ENCODE measurements around the gene STK40. TPM values are rescaled to one million over a fixed set of nuclear protein-coding genes. Genes with fewer than 3 reads are reported as not detected.
A peak's percentile ranks its signal among the peaks of the same experiment; 100 is the strongest.

STK40 gene
- polyA plus RNA-seq, 3 donors, result 40.2 to 47.7 (median 42.0) TPM

DNA sequence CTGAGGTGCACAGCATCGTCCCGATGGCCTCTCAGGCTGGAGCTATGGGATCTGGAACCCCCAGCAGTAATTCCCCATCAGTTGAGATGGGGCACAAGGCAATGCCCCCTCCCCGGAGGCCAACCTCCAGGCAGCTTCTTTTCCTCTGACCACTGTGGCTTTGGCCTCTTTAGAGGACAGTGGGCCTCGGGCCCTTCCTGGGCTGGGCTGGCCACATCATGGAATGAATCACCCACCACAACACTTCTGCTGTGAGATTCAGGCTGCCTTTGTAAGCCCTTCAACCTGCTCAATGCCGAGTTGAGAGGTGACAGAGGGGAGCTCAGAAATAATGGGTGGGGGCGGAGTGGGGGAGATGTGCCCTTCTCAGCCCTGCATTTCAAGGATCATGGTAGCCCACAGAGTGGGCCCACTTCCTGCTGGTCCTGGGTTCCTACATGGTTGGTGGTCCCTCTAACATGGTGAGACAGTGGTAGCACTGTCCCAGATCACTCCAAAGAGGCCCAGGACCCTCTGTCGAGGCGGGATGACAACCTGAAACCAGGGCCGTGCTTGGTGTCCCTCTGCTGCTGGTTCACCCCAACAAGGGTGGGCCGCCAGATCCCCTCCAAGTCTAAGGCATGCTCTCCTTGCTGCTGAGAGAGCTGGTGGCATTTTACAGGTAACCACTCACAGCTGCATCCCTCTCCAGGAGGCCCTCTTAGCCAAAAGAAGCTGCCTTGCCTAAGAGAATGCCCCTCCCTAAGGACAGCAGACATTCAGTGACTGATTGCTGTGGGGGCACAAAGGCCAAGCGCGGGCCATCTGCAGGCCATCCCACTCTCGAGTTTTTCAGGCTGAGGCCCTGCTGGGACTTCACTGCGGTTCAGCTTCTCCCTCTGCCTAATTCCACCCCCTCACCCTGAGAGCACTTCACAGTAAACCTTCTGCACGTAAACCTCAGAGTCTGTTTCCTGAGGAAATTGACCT lies 32.5 kb downstream of the STK40 start:
- no peak for DNase-seq (ENCODE audit: extremely low read depth in 1 of 11, low read depth in 9 of 11, low spot score in 4 of 11)

DNA sequence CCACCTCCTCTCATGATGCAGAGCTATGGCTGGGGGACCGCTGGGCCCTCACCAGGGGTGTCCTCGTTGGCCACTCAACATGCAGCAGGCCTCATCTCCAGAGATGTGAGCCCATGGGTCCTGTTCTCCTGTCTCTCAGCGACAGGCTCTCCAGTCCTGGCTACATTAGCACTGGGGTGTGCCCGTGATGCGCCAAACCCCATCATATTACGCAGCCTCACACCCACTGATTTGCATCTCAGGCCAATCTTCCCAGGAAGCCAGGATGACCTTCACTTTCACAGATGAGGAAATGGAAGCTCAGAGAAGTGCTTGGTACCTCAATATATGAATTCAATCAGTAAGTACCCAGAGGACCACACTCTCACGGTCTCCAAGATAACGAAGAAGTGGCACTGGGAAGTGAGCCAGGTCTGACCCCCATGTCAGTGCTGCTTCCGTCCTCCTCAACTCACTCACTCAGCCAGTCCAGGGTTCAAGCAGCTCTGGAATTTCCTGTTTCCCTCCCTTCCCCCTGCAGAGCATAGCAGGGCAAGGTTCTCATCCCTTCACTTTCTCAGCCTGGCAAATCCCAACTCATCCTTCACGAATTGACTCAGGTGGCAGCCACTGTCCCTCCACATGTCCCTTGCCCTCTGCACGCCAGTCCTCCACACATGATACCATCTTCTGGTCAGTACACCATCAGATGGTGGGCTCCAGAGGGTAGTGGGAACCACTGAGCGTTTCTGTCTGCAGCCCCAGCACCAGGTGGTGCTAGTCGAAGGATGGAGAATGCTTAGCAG lies 33.4 kb downstream of the STK40 start:
- DNase-seq (ENCODE audit: extremely low read depth in 1 of 11, low read depth in 9 of 11, low spot score in 4 of 11), result no peak

DNA sequence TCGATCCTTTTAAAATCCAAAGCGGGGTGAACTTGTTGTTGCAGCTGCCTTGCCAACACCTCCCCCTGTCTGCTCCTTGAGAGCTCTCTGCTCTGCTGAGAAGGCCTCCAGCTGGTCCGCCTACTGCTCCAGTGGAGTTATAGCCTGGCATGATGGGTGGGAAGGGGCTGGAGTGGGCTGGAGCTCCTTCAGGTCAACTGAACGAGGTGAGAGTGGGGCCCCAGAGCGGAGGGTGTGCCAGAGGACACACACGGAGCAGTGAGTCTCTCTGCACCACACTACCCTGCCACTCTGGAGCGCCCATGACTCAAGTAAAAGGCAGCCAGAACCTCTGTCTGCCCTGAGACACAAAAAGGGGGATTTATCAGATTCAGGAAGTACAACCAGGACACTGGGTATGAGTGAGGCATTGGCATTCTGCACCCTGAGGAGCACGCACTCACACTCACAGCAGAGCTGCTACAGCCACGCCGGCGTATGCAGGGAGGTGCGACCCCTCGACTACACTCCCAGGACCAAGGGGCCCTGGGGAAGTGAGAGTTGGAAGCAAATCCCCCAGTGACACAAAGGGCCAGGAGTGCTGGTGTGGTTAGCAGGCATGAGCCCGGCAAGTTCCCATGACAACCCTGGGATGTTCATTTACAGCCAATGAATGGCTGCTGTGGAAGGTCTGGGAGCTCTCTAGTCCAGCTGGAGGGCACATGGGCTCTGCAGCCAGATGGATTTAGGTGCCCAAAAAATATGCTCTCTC lies 34.3 kb downstream of the STK40 start:
- peak in 1 of 11 donors; percentile 22 for DNase-seq (ENCODE audit: extremely low read depth in 1 of 11, low read depth in 9 of 11, low spot score in 4 of 11)

DNA sequence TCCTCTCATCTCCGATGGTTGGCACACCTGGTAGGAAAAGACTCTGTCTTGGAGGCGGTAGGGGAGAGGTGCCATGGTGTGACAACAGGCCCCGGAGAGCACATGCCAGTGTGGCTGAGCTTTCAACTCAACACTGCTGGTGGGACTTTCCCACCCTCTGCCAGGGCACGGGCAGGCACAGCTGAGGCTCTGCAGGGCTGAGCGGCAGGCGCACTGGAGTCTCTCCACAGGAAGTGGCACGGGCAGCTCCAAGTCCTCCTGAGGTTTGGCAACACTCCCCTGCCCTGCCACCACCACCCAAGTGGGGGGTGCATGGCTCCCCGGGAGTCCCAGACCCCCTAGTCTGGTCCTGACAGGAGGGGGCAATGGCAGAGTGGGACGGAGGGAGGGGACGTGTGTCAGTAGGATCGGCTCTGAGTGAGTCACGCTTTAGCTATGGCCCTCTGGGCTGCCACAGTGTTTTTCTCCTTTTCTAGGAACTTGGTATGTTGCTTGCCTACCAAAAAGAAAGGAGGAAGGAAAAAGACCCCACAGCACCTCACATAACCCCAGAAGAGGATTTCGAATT lies 35.0 kb downstream of the STK40 start:
- DNase-seq (ENCODE audit: extremely low read depth in 1 of 11, low read depth in 9 of 11, low spot score in 4 of 11), result no peak

DNA sequence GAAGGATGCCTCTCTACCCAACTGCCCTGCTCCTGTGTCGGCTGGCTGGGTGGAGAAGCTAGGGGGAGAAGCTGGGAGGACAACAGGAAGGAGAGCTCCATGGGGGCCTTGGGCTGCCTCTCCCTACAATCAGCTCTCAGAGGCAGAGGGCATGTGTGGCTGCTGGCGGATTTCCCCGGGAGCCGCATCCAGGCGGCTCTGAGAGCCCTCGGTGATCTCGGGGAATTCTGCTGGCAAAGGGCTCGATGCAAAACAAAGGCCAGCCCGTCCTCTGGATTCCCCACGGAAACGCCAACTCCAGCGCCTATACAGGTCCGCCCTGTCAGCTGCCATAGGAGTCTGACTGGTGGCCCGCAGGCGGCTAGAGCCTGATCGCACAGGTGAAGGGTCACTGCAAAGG lies 35.9 kb downstream of the STK40 start:
- no peak for DNase-seq (ENCODE audit: extremely low read depth in 1 of 11, low read depth in 9 of 11, low spot score in 4 of 11)

DNA sequence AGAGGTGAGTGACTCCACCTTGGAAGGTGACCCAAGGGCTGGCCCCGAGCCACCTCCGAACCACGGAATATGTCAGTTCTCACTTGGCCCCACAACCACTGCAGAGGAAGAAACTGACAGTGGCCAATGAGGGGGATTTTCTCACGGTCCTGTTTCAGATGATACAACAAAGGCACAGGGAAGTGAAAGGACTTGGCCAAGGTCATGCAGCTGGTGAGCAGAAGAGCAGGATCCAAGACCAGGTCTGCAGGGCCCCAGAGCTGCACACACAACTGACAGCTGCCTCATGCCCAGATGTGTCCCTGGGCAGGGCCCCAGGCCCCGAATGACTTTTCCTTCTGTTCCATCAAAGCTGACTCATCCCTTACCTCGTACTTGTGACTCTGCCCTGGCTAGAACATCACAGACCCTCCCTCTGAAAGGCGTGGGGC lies 36.5 kb downstream of the STK40 start:
- DNase-seq (ENCODE audit: extremely low read depth in 1 of 11, low read depth in 9 of 11, low spot score in 4 of 11), result no peak

DNA sequence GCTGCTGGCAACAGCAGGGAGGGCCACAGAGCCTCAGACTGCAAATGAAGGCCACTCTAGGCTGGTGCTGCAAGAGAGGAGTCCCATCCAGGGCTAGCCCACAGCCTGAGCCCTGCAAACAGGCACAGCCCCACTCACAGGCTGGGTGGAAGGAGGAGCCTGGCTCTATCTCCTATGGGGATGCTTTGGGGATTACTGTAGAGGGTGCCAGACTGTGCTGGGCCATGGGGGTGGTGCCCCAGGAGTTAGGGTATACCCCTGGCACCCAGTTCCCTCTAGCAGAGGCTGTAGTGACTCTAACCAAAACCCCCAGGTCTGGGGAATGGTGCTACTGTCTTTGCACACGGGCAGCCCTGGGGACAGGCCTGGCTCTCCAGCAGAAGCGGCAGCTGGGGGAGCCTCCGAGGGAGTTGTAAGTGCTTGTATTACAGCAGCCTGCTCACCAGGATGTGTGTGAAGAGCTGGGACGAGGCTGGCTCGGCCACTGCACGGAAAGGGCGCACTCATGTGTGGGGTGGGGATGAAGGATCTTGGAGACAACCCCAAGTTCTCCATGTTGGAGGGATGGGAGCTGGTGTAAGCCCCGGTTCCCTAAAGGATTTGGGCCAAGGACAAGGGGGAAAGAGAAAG lies 38.9 kb downstream of the STK40 start:
- no peak for DNase-seq (ENCODE audit: extremely low read depth in 1 of 11, low read depth in 9 of 11, low spot score in 4 of 11)

DNA sequence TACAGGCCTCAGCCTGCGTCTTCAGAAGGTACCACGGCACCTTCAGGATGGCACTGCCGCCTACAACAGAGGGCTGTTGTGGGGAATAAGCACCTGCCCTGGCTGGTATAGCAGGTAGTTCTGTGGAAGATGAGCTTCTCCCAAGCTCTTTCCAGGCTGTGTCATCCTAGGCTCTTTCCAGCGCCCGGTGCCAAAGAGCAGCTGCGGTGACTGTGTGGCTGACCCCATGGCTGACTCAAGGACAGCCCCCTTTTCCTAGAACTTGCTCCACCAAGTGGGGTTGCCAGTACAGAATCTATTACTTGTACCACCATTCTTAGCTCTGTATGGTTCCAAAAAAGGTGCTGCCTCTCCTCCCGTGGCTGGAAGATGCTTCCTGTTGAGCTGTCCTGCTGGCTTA lies 40.4 kb downstream of the STK40 start:
- no peak for DNase-seq (ENCODE audit: extremely low read depth in 1 of 11, low read depth in 9 of 11, low spot score in 4 of 11)

DNA sequence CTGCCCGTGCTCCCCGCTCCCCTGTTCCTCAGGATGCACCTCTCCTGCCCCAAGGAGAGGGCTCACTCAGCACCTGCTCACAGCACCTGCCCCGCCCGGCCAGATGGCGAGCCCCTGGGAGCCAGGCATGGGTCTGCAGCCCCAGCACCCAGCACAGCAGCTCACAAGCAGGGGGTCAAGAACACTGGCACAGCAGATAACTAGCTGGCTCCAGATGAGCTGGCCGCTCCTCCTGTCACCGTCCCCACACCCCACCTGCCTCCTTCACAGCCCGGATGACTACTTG lies 41.4 kb downstream of the STK40 start:
- DNase-seq (ENCODE audit: extremely low read depth in 1 of 11, low read depth in 9 of 11, low spot score in 4 of 11), result no peak

DNA sequence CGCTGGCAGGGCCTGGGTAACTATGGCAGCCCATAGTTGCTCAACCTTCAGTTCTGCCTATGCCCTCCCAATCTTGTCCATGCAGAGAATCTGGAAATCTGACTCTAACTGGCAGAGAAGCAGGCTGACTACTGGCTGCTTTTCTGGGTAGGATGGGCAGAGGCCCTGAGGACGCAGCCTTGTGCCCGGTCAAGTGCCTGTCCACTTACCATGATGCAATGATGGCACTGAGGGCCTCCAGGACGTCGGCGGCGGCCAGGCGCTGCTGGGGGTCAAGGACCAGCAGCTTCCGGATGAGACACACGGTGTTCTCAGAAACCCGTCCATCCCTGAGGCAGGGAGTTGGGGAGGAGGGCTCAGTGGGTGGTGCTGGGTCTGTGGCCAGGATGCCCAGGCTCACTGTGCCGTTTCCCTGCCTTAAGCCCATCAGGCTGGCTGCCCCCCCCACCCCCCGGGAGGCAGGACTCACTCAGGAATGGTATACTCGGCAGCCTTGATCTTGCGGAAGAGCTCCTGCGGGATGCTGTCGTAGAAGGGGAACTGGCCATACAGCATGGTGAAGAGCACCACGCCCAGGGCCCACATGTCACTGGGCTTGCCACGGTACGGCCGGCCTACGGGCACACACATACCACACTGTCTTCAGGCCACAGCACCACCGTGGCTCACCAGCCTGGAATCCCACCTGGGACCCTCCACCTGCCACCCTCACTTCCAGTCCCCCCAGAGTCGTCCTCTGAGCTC lies 41.9 kb downstream of the STK40 start:
- no peak for DNase-seq (ENCODE audit: extremely low read depth in 1 of 11, low read depth in 9 of 11, low spot score in 4 of 11)

DNA sequence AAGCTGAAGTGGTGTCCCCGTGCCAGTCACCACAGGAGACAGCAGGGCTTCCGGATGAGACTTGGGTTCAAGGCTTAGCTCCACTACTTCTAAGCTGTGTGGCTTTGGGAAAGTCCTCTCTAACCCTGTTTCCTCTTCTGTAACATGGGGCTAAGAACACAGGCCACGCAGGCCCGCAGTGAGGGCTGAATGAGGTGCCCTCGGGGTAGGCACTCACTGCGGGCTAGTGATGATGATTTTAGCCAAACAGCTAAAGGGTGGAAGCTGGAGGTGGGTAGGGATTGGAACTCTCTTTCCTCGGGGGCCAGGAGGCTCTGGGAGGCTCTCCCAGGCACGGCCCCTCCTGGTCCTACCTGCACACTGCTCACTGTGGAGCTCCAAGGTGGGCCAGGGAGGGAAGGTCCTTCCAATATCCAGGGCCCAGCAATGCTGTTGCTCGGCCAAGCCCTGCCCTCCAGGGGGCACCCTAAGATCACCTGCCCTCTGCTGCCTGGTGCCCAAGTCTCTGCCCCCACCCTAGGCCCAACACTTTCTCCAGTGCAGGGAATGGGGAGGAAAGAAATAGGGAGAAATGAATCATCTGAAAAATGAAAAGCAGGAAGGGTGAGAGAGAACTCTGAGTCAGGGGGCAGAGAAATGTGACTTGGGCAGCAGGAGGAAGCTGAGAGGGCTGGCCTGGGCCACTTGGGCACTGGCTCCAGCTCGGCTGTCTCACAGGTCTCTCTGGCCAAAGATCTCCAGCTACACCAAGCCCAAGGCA lies 43.1 kb downstream of the STK40 start:
- DNase-seq (ENCODE audit: extremely low read depth in 1 of 11, low read depth in 9 of 11, low spot score in 4 of 11), result no peak

DNA sequence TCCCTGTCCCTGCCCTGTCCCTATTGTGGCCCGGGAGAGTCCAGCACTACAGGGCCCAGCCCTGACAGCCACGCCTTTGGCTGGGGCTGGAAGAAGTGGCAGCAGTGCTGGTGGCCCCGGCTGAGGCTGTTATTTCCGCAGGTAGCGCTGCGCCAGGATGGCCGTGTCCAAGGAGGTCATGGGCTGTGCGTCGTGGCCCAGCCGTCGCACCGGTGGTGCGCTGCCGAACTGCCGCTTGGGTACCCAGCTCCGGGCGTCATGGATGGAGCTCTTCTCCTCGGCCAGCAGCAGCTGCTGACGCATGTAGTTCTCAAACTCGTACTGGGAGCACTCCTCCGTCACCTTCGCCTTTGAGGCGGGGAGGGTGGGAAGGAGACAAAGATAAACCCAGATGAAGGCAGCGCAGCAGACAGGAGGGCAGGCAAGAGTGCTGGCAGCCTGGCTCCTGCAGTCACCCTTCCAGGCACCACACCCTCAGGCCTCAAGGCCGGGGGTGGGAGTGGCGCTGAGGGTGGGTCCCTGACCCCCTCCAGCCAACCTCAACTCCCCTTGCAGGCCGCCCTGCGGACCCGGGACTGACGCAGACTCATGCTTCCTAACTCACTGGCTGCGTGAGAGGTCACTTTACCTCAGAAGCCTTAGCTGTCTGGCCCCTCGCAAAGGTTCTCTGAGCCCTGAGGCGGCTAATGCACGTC lies 44.0 kb downstream of the STK40 start:
- DNase-seq (ENCODE audit: extremely low read depth in 1 of 11, low read depth in 9 of 11, low spot score in 4 of 11), result no peak

DNA sequence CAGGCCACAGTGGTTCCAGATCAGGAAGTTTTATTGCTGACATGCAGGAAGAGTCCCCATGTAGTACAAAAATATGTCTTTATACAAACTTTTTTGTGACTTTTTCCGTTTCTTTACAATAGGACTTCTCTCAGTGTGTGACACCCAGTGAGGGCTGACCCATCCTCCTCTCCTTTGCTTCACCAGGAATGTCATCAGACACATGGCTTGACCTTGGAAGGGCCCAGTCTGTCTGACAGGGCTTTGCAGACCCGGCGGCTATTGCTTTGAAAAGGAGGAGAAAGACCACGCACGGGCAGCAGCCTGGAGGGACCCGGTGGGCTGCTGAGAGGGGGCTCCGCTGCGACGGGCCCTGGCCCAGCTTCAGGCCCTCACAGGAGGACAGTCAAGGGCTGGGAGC lies 46.1 kb downstream of the STK40 start:
- no peak for DNase-seq (ENCODE audit: extremely low read depth in 1 of 11, low read depth in 9 of 11, low spot score in 4 of 11)

DNA sequence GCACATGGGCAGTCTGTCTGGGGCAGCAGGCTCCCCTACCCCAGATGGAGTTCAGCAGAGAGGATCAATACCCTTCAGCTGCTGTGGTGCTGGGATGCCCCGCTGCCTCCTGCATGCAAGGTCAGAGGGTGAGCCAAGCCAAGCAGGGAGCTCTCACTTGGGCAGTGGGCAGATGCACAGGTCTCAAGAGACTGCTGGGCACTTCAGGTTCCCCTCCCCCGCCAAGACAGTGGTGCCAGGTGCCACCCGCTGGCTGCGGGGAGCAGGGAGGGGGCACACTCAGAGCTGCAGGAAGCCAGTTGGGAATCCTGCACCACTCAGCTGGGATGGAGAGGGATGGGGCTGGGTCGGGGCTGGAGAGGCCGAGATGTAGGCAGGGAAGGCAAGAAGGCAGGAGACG lies 46.5 kb downstream of the STK40 start:
- DNase-seq (ENCODE audit: extremely low read depth in 1 of 11, low read depth in 9 of 11, low spot score in 4 of 11), result no peak

DNA sequence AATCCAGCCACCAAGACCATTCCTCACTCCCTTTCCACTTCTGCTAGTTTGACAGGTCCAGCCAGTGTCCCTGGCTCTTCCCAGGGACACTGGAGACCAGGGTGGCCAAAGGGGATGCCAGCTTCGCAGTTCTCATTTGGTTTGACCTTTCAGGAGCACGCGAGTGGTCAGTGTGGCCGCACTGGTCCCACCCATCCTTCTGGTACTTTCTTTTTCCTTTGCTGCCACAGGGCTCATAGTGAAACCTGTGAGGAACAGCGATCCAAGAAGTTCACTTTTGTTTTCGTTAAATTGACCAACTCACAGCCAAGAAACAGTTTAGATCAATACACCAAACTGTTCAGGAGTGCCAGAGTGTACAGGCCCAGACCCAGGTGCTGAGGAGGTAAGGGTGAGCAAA lies 47.9 kb downstream of the STK40 start:
- no peak for DNase-seq (ENCODE audit: extremely low read depth in 1 of 11, low read depth in 9 of 11, low spot score in 4 of 11)

DNA sequence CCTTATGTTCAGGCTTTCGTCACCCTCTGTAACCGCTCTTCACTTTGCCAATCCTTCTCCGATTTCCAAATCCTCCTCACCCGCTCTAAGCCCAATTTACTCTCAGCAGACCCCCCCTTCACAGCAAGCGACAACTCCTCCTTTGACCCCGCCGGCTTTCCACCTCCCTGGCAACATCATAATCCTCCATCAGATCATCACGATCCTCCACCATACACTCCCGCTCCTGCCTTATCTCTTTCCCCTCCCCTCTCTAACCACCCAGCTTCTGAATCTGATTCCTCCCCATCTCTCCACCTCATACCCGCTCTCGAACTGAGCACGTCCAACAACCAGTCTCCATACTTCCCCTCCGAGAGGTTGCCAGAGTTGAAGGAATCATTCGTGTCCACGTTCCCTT lies 54.8 kb downstream of the STK40 start:
- DNase-seq (ENCODE audit: extremely low read depth in 1 of 11, low read depth in 9 of 11, low spot score in 4 of 11), result no peak

DNA sequence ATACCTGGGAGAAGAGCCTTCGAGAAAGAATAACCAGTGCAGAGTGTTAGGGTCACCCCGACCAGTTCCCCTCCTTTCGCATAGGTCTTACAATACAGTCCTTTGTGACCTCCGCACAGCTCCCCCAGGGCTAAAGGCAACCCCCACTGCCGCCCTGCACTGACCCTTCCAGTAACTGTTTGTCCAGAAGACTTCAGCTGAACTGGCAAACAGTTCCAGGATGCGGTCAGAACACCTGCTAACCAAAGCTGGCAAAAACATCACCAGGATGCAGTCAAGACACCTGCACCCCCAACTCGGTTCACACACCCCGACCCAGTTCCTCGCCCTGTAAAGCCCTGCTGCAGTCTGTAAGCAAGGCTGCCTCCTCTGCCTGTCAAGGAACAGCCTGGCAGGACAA lies 55.9 kb downstream of the STK40 start:
- no peak for DNase-seq (ENCODE audit: extremely low read depth in 1 of 11, low read depth in 9 of 11, low spot score in 4 of 11)

Measured in renal cortex interstitium (tissue), 11 donors.